BE2C (cell line): ENCODE measurements around the gene PRUNE1. TPM values are rescaled to one million over a fixed set of nuclear protein-coding genes. Genes with fewer than 3 reads are reported as not detected.

Source experiments
- DNase-seq: peaks from one replicate; pipeline ENCODE4 v3.0.0-alpha.2; 2020
- H3K27me3 ChIP-seq: fragments of 250-450 bp; sonication (Bioruptor Pico); 2 replicates; pipeline ENCODE4 v1.5.1; 2020; ENCODE audit warnings: mild to moderate bottlenecking
- H3K36me3 ChIP-seq: fragments of 250-450 bp; sonication (Bioruptor Pico); 2 replicates; pipeline ENCODE4 v1.5.1; 2020; ENCODE audit warnings: mild to moderate bottlenecking
- H3K4me1 ChIP-seq: fragments of 250-450 bp; sonication (Bioruptor Pico); 2 replicates; pipeline ENCODE4 v1.5.1; 2020
- H3K4me3 ChIP-seq: 2 replicates; pipeline ENCODE4 v1.5.1; 2011; ENCODE audit warnings: low read depth, low read length
- H3K9me3 ChIP-seq: fragments of 250-450 bp; sonication (Bioruptor Pico); 2 replicates; pipeline ENCODE4 v1.5.1; 2020
- polyA plus RNA-seq: library from polyadenylated mRNA; unstranded; fragments of >200 nt; gene quantifications from one replicate; pipeline ENCODE4 v1.2.1, GENCODE V29; 2012; ENCODE audit warnings: low read depth, missing spikeins; ENCODE audit not compliant: insufficient read length, insufficient read depth
- TF ChIP-seq, protein P1 (sequence below): IDR thresholded peaks from 2 replicates; pipeline ENCODE4 v1.5.1; 2012; ENCODE audit warnings: mild to moderate bottlenecking, low read depth, low read length

PRUNE1 gene, protein sequence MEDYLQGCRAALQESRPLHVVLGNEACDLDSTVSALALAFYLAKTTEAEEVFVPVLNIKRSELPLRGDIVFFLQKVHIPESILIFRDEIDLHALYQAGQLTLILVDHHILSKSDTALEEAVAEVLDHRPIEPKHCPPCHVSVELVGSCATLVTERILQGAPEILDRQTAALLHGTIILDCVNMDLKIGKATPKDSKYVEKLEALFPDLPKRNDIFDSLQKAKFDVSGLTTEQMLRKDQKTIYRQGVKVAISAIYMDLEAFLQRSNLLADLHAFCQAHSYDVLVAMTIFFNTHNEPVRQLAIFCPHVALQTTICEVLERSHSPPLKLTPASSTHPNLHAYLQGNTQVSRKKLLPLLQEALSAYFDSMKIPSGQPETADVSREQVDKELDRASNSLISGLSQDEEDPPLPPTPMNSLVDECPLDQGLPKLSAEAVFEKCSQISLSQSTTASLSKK
- 19.6 TPM for polyA plus RNA-seq

DNA sequence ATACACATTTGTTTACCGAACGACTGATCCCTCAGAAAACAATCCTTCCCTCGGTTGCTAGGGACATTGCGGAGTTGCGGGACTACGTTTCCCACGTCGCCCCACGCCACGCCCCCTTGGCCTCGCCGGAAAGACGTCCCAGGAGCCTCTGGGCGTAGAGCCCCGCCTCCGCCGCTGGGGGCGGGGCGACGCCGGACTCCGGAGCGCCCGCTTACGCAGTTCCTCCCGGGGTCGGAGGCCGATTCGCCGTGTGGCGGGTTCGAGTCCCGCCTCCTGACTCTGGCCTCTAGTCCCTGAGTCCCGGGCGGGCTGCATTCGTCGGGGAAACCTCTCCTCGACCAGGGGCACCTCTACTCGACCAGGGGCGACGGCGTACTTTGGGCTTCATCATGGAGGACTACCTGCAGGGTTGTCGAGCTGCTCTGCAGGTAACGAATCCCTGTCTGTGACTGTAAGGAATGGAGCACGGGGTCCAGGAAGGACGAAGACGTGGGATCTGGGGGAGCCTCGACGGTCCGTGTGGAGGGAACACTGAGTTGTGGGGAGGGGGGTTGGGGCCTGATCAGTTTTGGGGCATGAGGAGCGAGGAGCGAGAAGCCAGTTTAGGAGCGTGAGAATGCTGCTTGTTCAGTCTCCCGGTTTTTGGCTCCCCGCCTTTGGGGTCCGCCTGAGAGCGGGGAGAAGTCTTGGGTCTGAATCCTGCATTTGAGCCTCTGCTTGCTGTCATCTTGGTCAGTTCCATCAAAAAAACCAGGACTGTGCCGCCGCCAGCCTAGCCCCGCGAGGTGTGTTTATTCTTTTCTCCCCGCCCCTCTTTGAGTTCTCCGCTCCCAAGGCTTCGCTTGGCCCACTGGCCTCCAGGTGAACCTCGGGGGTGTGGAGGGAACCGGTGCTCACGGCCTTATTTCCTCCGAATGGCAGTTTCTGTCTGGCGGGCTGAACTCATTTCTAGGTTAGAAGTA is at the start of gene PRUNE1:
Gene PRUNE1, plus strand, starts transcription at position 206 of the 962 bp plus-strand sequence. Its CDS starts 184 bp downstream, at position 390.
- DNase-seq = peak; percentile 99
- TF ChIP-seq, protein P1, sequence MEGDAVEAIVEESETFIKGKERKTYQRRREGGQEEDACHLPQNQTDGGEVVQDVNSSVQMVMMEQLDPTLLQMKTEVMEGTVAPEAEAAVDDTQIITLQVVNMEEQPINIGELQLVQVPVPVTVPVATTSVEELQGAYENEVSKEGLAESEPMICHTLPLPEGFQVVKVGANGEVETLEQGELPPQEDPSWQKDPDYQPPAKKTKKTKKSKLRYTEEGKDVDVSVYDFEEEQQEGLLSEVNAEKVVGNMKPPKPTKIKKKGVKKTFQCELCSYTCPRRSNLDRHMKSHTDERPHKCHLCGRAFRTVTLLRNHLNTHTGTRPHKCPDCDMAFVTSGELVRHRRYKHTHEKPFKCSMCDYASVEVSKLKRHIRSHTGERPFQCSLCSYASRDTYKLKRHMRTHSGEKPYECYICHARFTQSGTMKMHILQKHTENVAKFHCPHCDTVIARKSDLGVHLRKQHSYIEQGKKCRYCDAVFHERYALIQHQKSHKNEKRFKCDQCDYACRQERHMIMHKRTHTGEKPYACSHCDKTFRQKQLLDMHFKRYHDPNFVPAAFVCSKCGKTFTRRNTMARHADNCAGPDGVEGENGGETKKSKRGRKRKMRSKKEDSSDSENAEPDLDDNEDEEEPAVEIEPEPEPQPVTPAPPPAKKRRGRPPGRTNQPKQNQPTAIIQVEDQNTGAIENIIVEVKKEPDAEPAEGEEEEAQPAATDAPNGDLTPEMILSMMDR = no peak

DNA sequence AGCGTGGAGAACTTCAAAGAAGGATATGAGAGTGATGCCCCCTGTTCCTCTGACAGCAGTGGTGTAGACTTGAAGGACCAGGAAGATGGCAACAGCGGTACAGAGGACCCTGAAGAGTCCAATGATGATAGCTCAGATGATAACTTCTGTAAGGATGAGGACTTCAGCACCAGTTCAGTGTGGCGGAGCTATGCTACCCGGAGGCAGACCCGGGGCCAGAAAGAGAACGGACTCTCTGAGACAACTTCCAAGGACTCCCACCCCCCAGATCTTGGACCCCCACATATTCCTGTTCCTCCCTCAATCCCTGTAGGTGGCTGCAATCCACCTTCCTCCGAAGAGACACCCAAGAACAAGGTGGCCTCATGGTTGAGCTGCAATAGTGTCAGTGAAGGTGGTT is 47.6 kb upstream of the PRUNE1 start:
- H3K36me3 ChIP-seq = peaks cover 79% of the 10 kb centered on the region
- TF ChIP-seq, protein P1 = no peak
- H3K4me1 ChIP-seq = no peaks in the 10 kb centered on the region; the same call in 1 of the 2 replicates
- H3K4me3 ChIP-seq = no peak overlapping the region
- no peak for DNase-seq
- H3K9me3 ChIP-seq = no peaks in the 10 kb centered on the region
- H3K27me3 ChIP-seq = no peaks in the 10 kb centered on the region

More for the DNA sequence above, at the start of gene PRUNE1:
- Histone ChIP-seq H3K4me1 (no peaks in the 10 kb centered on the region; the same call in 1 of the 2 replicates), H3K36me3 (no peaks in the 10 kb centered on the region), H3K9me3 (no peaks in the 10 kb centered on the region), H3K27me3 (no peaks in the 10 kb centered on the region), H3K4me3 (peak within 1 kb of the TSS; percentile 83)

DNA sequence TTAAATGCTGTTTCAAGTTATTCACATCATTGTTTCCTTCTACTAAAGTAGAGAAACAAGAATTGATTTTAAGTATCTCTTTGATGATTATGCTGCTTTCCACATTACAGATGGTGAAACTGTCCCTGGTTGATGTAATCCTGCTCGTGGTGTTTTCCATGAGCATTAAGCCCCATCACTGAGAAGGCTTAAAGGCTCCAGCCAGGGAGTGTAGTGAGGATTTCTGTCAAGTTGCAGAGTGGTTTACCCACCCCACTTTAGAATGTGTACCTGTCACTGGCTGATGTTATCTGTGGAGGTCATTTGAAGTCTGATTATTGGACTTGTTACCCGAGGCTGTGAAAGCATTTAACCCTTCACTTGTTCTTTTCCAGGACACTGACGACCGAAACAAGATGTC is 46.5 kb upstream of the PRUNE1 start:
- Histone ChIP-seq H3K4me3 (no peak overlapping the region), H3K4me1 (no peaks in the 10 kb centered on the region; the same call in 1 of the 2 replicates)

DNA sequence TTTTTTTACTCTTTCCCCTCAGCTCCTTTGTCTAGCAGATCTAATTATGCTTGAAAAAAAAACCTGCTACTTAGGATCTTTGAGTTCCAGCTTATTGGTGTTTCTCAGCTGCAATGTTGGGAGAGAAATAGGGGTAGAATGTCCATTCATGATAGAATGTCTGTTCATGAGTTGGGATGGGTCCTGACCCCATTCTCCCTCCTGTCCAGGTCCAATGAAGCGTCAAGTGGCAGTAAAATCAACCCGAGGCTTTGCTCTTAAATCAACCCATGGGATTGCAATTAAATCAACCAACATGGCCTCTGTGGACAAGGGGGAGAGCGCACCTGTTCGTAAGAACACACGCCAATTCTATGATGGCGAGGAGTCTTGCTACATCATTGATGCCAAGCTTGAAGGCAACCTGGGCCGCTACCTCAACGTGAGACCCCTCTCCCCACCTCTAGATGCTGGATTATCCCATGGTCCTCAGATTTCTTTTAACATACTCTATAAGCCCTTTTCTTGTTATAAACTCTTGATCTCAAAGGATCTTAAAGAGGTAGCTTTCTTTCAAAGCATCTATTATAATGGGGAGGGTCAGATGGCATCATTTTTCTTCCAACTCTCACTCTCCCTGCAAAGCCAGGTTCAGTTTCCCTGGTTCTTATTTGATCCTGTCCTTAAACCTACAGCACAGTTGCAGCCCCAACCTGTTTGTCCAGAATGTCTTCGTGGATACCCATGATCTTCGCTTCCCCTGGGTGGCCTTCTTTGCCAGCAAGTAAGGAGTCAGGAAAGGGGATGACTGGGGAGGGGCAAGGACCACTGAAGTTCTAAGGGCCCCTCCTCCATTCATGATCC is 44.7 kb upstream of the PRUNE1 start:
- Histone ChIP-seq H3K4me1 (no peaks in the 10 kb centered on the region; the same call in 1 of the 2 replicates), H3K9me3 (no peaks in the 10 kb centered on the region), H3K4me3 (no peak overlapping the region), H3K27me3 (no peaks in the 10 kb centered on the region), H3K36me3 (peaks cover 92% of the 10 kb centered on the region)
- TF ChIP-seq, protein P1 = no peak
- no peak for DNase-seq

More for the DNA sequence above, 46.5 kb upstream of the PRUNE1 start:
- TF ChIP-seq, protein P1 = no peak
- H3K36me3 ChIP-seq = peaks cover 89% of the 10 kb centered on the region
- no peak for DNase-seq
- no peaks in the 10 kb centered on the region for H3K9me3 ChIP-seq
- H3K27me3 ChIP-seq = no peaks in the 10 kb centered on the region

DNA sequence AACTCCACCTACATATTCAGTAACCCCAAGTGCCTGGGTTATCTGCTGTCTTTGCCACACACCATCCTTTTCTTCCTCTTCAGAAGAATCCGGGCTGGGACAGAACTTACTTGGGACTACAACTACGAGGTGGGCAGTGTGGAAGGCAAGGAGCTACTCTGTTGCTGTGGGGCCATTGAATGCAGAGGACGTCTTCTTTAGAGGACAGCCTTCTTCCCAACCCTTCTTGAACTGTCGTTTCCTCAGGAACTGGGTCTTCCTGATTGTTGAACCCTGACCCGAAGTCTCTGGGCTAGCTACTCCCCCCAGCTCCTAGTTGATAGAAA is 44.1 kb upstream of the PRUNE1 start:
- no peak overlapping the region for H3K4me3 ChIP-seq
- H3K4me1 ChIP-seq = no peaks in the 10 kb centered on the region; the same call in 1 of the 2 replicates
- TF ChIP-seq, protein P1 = no peak
- DNase-seq = no peak
- H3K27me3 ChIP-seq = no peaks in the 10 kb centered on the region
- peaks cover 93% of the 10 kb centered on the region for H3K36me3 ChIP-seq
- H3K9me3 ChIP-seq = no peaks in the 10 kb centered on the region
